GM13976 (cell line): ENCODE data around the gene ZNF385B.

Source experiments
- DNase-seq: peaks from one replicate; pipeline ENCODE4 v3.0.0; 2012; ENCODE audit warnings: low spot score
- CTCF ChIP-seq: IDR thresholded peaks from 2 replicates; pipeline ENCODE4 v1.5.1; 2012; ENCODE audit warnings: borderline replicate concordance, mild to moderate bottlenecking; ENCODE audit not compliant: insufficient read depth; ENCODE audit errors: extremely low read depth, missing control alignments, control extremely low read depth
- in situ Hi-C: fragments of 300-500 bp; cut with MboI; formaldehyde crosslinking; loops from one replicate; pipeline ENCODE4 v1.12.0; 2022; ENCODE audit warnings: low sequenced_read_pairs, mixed read lengths, inconsistent platforms; ENCODE audit not compliant: unreplicated experiment

Gene ZNF385B

DNA sequence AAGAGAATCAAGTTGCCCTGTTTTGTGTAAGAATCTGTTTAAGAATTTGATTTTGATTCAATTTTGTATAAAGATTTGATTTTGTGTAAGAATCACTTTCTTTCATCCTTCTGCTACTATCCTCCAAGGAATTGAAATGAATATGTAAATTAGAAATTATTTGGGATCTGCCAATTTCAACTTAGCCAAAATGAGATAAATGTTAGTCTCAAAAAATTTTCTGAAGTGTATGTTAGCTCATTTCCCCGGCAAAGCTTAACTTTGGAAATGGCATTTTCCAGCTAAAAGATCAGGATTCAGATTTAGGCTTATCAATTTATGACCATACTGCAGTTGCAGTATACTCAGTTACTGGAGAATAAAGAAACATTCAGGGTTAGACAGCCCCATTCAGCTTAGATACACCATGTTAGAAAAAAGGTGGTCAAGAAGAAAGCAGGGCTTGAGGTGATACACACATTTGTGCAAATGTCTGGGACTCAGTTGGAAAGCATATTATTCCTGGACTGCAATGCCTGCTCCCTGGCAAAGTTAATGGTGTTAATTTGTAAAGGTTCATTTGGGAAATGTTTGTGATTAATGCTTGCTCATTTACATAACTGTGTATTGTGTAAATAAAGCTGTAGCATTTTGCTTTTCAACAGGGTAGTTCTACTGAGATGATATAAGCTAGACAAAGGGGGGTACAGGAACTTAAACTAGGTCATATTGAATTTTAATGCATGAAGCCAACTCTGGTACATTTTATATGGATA is 349.0 kb downstream of the ZNF385B start:
- DNase-seq, result no peak
- no peak for TF ChIP-seq CTCF
- in situ Hi-C loops, result no loop called here

- TF ChIP-seq CTCF, result no peak
- in situ Hi-C loops, result no loop called here
These were observed 350.2 kb downstream of the ZNF385B start for GRCh38 chr2:179511105-179511789.

DNA sequence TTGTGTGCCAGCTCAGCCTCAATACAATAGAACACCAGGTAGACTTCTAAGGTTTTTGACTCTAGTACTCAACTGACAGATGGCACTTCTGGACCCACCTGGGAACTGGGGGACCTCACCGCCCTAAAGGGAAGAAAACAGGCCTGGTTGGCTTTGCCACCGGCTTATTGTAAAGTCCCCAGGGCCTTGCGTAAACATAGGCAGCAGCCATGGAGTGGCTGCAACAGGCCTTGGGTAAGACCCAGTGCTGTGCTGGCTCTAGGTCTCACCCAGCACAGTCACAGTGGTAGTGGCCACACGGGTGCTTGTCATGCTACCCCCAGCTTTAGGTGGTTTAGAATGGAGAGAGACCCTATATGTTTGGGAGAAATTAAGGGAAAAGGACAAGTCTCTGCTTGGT is 366.1 kb downstream of the ZNF385B start:
- in situ Hi-C loops, result no loop called here
- TF ChIP-seq CTCF, result no peak
- DNase-seq, result no peak

More at GRCh38 chr2:179511105-179511789, 350.2 kb downstream of the ZNF385B start:
- DNase-seq, result no peak

GRCh38 chr2:179488563-179488962 is 372.8 kb downstream of the ZNF385B start:
- DNase-seq, result no peak
- in situ Hi-C loops, result no loop called here
- no peak for TF ChIP-seq CTCF

GRCh38 chr2:179487010-179487731 is 374.2 kb downstream of the ZNF385B start:
- no peak for DNase-seq
- in situ Hi-C loops, result no loop called here
- no peak for TF ChIP-seq CTCF

DNA sequence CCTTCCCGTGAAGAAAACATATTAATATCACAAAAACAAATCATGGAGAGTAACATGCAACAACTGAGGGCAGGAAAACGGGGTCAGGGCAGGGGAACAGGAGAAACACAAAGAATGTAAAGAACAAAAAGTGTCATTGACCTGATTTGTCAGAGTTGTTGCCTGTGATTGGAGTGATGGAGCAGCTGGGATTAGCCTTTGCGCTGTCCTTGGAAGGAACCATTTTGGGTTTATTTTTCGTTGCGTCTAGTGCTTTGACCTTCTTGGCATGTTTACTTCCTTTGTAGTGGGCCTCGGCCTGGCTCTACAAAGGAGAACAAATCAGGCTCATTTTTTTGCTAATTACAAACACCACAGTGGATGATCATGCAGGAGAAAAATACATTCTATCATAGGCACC is 378.3 kb downstream of the ZNF385B start:
- in situ Hi-C loops, result no loop called here
- DNase-seq, result no peak
- no peak for TF ChIP-seq CTCF
